Thyroid gland (tissue), 4 donors: ENCODE data around the gene GRIK5.

Experiments
- POLR2A ChIP-seq, 2 donors: fragments of 450-650 bp; IDR thresholded peaks; one replicate each; pipeline ENCODE4 v1.6.1; 2017; ENCODE audit warnings: antibody characterized with exemption in 2 of 2, mild to moderate bottlenecking in 2 of 2, moderate library complexity in 1 of 2
- TF ChIP-seq, protein P1 (sequence below), 6 experiments: fragments of 200-600 bp in 3 of 6; fragments of 450-650 bp in 3 of 6; sonication (generic) in 3 of 6; IDR thresholded peaks; one replicate each; pipeline ENCODE4 v1.5.1; 2016 to 2019; ENCODE audit warnings: antibody characterized with exemption in 6 of 6, mild to moderate bottlenecking in 2 of 6, inconsistent platforms in 1 of 6, moderate library complexity in 1 of 6

DNA sequence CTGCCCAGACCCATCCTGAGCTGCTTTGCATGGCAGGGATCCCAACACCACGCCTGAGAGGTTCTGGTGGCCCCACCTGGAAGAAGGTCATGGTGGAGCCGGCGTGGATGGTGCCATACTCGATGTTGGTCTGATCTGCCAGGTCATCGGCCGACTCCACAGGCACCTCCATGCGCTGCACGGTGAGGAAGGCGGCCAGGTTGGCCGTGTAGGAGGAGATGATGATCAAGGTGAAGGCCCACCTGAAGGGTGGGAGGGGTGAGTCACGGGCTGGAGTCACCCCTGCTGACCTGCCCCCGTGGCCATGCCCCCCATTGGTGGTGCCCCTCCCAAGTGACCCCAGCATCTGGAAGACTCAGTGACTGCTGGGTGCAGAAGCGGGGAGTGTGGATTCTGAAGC, 63.4 kb downstream of the GRIK5 start:
- TF ChIP-seq, protein P1, sequence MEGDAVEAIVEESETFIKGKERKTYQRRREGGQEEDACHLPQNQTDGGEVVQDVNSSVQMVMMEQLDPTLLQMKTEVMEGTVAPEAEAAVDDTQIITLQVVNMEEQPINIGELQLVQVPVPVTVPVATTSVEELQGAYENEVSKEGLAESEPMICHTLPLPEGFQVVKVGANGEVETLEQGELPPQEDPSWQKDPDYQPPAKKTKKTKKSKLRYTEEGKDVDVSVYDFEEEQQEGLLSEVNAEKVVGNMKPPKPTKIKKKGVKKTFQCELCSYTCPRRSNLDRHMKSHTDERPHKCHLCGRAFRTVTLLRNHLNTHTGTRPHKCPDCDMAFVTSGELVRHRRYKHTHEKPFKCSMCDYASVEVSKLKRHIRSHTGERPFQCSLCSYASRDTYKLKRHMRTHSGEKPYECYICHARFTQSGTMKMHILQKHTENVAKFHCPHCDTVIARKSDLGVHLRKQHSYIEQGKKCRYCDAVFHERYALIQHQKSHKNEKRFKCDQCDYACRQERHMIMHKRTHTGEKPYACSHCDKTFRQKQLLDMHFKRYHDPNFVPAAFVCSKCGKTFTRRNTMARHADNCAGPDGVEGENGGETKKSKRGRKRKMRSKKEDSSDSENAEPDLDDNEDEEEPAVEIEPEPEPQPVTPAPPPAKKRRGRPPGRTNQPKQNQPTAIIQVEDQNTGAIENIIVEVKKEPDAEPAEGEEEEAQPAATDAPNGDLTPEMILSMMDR (IDR thresholded peaks at IDR 0.05), result no peak
- no peak for TF ChIP-seq POLR2A (IDR thresholded peaks at IDR 0.05)
